ENCODE data around the gene CDH15. TPM values are rescaled to one million over a fixed set of nuclear protein-coding genes. Genes with fewer than 3 reads are reported as not detected.
A peak's percentile ranks its signal among the peaks of the same experiment; 100 is the strongest.

CDH15 gene
- total RNA-seq, 3 donors from 2014 or later = not detected

- Histone ChIP-seq H3K36me3 (no peaks in the 10 kb centered on the region), H3K9me3 (no peaks in the 10 kb centered on the region), H3K4me3 (no peak overlapping the region), H3K27ac (no peak overlapping the region), H3K4me1 (peaks cover 0 to 9% of the 10 kb centered on the region in 2 donors), H3K27me3 (peaks cover 6 to 40% of the 10 kb centered on the region in 2 donors)
- TF ChIP-seq CTCF (IDR thresholded peaks at IDR 0.05) = no peak
- TF ChIP-seq POLR2AphosphoS5 (IDR thresholded peaks at IDR 0.05) = no peak
- no peak for DNase-seq (ENCODE audit: low spot score in 2 of 2)
- intact Hi-C loops (cut with DNase I; ENCODE audit: low total_unique reads) = no loop called here
Observed at GRCh38 chr16:89197633-89198416, 26.3 kb downstream of the CDH15 start.

GRCh38 chr16:89198417-89199240, 27.1 kb downstream of the CDH15 start:
- Histone ChIP-seq H3K27ac (no peak overlapping the region), H3K4me1 (peaks cover 0 to 9% of the 10 kb centered on the region in 2 donors), H3K27me3 (peaks cover 6 to 48% of the 10 kb centered on the region in 2 donors), H3K36me3 (no peaks in the 10 kb centered on the region), H3K4me3 (no peak overlapping the region), H3K9me3 (no peaks in the 10 kb centered on the region)
- intact Hi-C loops (cut with DNase I; ENCODE audit: low total_unique reads) = no loop called here
- DNase-seq (ENCODE audit: low spot score in 2 of 2) = no peak
- TF ChIP-seq POLR2A (IDR thresholded peaks at IDR 0.05) = no peak
- TF ChIP-seq POLR2AphosphoS5 (IDR thresholded peaks at IDR 0.05) = no peak
- no peak for TF ChIP-seq CTCF (IDR thresholded peaks at IDR 0.05)

- Histone ChIP-seq H3K36me3 (no peaks in the 10 kb centered on the region), H3K27ac (no peak overlapping the region), H3K4me1 (peaks cover 0 to 9% of the 10 kb centered on the region in 2 donors), H3K9me3 (no peaks in the 10 kb centered on the region), H3K4me3 (no peak overlapping the region), H3K27me3 (peaks cover 6 to 48% of the 10 kb centered on the region in 2 donors)
- intact Hi-C loops (cut with DNase I; ENCODE audit: low total_unique reads) = no loop called here
- DNase-seq (ENCODE audit: low spot score in 2 of 2) = no peak
- TF ChIP-seq POLR2AphosphoS5 (IDR thresholded peaks at IDR 0.05) (no peak), POLR2A (IDR thresholded peaks at IDR 0.05) (no peak), CTCF (IDR thresholded peaks at IDR 0.05) (no peak)
Observed at GRCh38 chr16:89199241-89200123, 27.9 kb downstream of the CDH15 start.

GRCh38 chr16:89200124-89200849, 28.7 kb downstream of the CDH15 start, which contains the start of gene SLC22A31:
TSS of gene SLC22A31 (minus strand) at chr16:89200537. CDS start at chr16:89200501, 36 bp downstream.
- Histone ChIP-seq H3K27me3 (peaks cover 6 to 48% of the 10 kb centered on the region in 2 donors), H3K27ac (no peak within 1 kb of the TSS), H3K9me3 (no peaks in the 10 kb centered on the region), H3K36me3 (no peaks in the 10 kb centered on the region), H3K4me1 (peaks cover 0 to 9% of the 10 kb centered on the region in 2 donors), H3K4me3 (peak within 1 kb of the TSS in 2 of 3 donors; percentile 45 to 68)
- TF ChIP-seq POLR2A (IDR thresholded peaks at IDR 0.05) (no peak), CTCF (IDR thresholded peaks at IDR 0.05) (no peak), POLR2AphosphoS5 (IDR thresholded peaks at IDR 0.05) (no peak)
- DNase-seq (ENCODE audit: low spot score in 2 of 2) = no peak
- intact Hi-C loops (cut with DNase I; ENCODE audit: low total_unique reads) = no loop called here
